BE2C (cell line): ENCODE results near the gene TENM4.
A peak's percentile ranks its signal among the peaks of the same experiment; 100 is the strongest.

Source experiments
- DNase-seq: peaks from one replicate; pipeline ENCODE4 v3.0.0-alpha.2; 2020
- H3K27me3 ChIP-seq: fragments of 250-450 bp; sonication (Bioruptor Pico); 2 replicates; pipeline ENCODE4 v1.5.1; 2020; ENCODE audit warnings: mild to moderate bottlenecking
- H3K36me3 ChIP-seq: fragments of 250-450 bp; sonication (Bioruptor Pico); 2 replicates; pipeline ENCODE4 v1.5.1; 2020; ENCODE audit warnings: mild to moderate bottlenecking
- H3K4me1 ChIP-seq: fragments of 250-450 bp; sonication (Bioruptor Pico); 2 replicates; pipeline ENCODE4 v1.5.1; 2020
- H3K4me3 ChIP-seq: 2 replicates; pipeline ENCODE4 v1.5.1; 2011; ENCODE audit warnings: low read depth, low read length
- H3K9me3 ChIP-seq: fragments of 250-450 bp; sonication (Bioruptor Pico); 2 replicates; pipeline ENCODE4 v1.5.1; 2020
- CTCF ChIP-seq: IDR thresholded peaks from 2 replicates; pipeline ENCODE4 v1.5.1; 2012; ENCODE audit warnings: mild to moderate bottlenecking, low read depth, low read length

TENM4 gene

GRCh38 chr11:79265756-79266322 lies 175.0 kb downstream of the TENM4 start:
- Histone ChIP-seq H3K36me3 (no peaks in the 10 kb centered on the region), H3K4me3 (no peak overlapping the region), H3K27me3 (no peaks in the 10 kb centered on the region), H3K9me3 (no peaks in the 10 kb centered on the region), H3K4me1 (no peaks in the 10 kb centered on the region)
- no peak for DNase-seq
- no peak for TF ChIP-seq CTCF

GRCh38 chr11:79264284-79264683 lies 176.5 kb downstream of the TENM4 start:
- Histone ChIP-seq H3K4me1 (no peaks in the 10 kb centered on the region), H3K36me3 (no peaks in the 10 kb centered on the region), H3K4me3 (no peak overlapping the region), H3K9me3 (no peaks in the 10 kb centered on the region), H3K27me3 (no peaks in the 10 kb centered on the region)
- no peak for TF ChIP-seq CTCF
- no peak for DNase-seq

- no peak overlapping the region for H3K4me3 ChIP-seq
- no peak for TF ChIP-seq CTCF
- H3K36me3 ChIP-seq, result no peaks in the 10 kb centered on the region
- no peaks in the 10 kb centered on the region for H3K4me1 ChIP-seq
- no peaks in the 10 kb centered on the region for H3K9me3 ChIP-seq
- DNase-seq, result no peak
- no peaks in the 10 kb centered on the region for H3K27me3 ChIP-seq
Measured at GRCh38 chr11:79263001-79263400, 177.8 kb downstream of the TENM4 start.

- H3K27me3 ChIP-seq, result no peaks in the 10 kb centered on the region
- H3K4me3 ChIP-seq, result no peak overlapping the region
- no peak for TF ChIP-seq CTCF
- DNase-seq, result no peak
- H3K9me3 ChIP-seq, result no peaks in the 10 kb centered on the region
- H3K4me1 ChIP-seq, result no peaks in the 10 kb centered on the region
- H3K36me3 ChIP-seq, result no peaks in the 10 kb centered on the region
Measured at GRCh38 chr11:79262221-79262620, 178.6 kb downstream of the TENM4 start.

GRCh38 chr11:79261684-79262083 lies 179.1 kb downstream of the TENM4 start:
- no peaks in the 10 kb centered on the region for H3K9me3 ChIP-seq
- TF ChIP-seq CTCF, result no peak
- H3K27me3 ChIP-seq, result no peaks in the 10 kb centered on the region
- no peaks in the 10 kb centered on the region for H3K4me1 ChIP-seq
- no peak for DNase-seq
- no peak overlapping the region for H3K4me3 ChIP-seq
- no peaks in the 10 kb centered on the region for H3K36me3 ChIP-seq

GRCh38 chr11:79259800-79260199 lies 181.0 kb downstream of the TENM4 start:
- no peaks in the 10 kb centered on the region for H3K4me1 ChIP-seq
- no peaks in the 10 kb centered on the region for H3K9me3 ChIP-seq
- no peak for DNase-seq
- peak; percentile 36 for TF ChIP-seq CTCF
- no peaks in the 10 kb centered on the region for H3K36me3 ChIP-seq
- no peaks in the 10 kb centered on the region for H3K27me3 ChIP-seq
- H3K4me3 ChIP-seq, result no peak overlapping the region
